Right ventricle myocardium inferior (tissue), 1 donor: ENCODE results near the gene EIF2B2. TPM values are rescaled to one million over a fixed set of nuclear protein-coding genes. Genes with fewer than 3 reads are reported as not detected.
"Not testable (repeated sequence)": the region's sequence is repeated elsewhere in the genome, so short reads cannot be mapped to it uniquely, and the experiment has no call there.

Experiments used
- ATAC-seq: fragments of 200-7000 bp; cut with Tn5 transposase; one replicate; pipeline ENCODE4 v1.9.1; 2020; ENCODE audit warnings: mild to moderate bottlenecking, moderate library complexity
- DNase-seq: peaks from one replicate; pipeline ENCODE4 v3.0.0; 2021; ENCODE audit errors: missing footprints
- intact Hi-C: fragments of 100-400 bp; cut with DNase I; formaldehyde crosslinking; loops from one replicate; pipeline ENCODE4 v1.11.0; 2022
- total RNA-seq: library from RNA; stranded (reverse); fragmentation: NEBNext Ultra II Directional; extraction: Animal tissue kit (Norgen Biotek cat#: 25700); gene quantifications from one replicate; pipeline ENCODE4 v1.2.1, GENCODE V29; 2021
- donor health status: DM: no; HTN: yes; CAD: no; lungs with severe emphysema.

Gene EIF2B2
- total RNA-seq, 1 donor from 2014 or later = 34.0 TPM

DNA sequence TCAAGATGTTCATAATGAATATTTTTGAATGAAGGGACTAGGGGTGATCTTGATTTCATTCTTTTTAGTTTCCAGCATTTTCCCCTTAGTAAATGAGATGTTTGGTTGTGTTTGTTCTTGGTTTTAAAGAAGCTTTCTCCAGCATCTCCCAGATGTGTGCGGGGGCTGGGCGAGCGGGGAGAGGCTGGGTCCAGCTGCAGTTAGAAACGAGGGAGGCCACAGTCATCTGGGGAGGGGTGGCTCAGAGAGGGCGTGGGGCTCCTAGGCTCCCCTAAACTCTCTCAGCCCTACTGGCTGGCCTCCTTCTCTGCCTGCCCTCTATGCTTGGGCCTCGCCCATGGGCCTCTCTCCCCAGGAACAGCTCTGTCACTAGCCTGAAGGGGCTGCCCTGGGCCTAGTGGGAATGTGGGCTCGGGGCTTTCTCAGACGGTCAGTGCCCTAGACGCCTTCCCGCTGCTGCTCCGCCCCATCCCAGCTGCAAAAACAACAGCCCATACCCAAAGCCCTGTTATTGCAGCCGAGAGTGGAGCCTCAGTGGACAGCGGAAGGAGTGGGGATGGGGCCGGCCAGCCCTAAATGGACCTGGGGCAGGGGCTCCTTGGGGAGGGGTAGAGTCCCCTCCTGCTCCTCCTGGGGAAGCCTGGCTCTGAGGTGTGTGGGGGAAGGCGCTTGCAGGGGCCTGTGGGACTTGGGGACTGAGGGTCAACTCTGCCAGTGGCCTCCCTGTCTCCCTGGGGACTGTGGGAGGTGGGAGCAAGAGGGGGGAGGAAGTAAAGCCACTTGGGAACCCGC, 18.3 kb upstream of the EIF2B2 start:
- peak; percentile 13 for ATAC-seq
- peak; percentile 53 for DNase-seq
- intact Hi-C loops = no loop called here

DNA sequence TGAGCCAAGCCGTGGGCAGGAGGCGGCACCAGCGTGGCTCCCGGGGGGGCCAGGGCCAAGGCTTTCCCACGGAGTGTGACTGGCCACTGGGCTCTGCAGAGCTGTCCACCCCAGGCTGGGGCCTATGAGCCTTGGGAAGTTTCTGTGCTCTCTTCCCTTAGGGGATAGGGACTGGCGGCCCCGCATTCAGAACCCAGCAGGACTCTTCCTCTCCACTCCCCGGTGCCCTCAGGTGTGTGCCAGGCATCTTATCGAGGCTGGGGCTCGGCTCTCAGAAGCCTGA, 17.8 kb upstream of the EIF2B2 start:
- intact Hi-C loops = no loop called here
- no peak for DNase-seq
- ATAC-seq = no peak

DNA sequence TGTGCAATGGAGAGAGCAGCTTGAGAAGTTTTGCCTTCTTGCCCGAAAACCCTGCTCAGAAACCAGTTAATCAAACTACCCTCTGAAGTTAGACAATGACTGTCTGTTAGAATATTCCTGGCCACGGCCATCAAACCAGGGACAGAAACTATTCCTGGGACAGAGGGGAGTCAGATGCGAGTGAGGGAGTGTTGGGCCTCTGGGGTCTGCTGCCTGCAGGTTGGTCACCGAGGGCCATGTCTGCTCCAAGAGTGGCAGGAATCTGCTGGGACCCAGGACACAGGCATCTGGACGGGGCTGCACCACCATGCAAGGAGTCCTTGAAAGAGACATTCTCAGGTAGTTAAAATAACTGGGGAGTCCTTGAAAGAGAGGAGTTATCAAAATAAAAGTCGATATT, 16.9 kb upstream of the EIF2B2 start:
- DNase-seq (no peak), ATAC-seq (no peak)
- intact Hi-C loops = no loop called here

DNA sequence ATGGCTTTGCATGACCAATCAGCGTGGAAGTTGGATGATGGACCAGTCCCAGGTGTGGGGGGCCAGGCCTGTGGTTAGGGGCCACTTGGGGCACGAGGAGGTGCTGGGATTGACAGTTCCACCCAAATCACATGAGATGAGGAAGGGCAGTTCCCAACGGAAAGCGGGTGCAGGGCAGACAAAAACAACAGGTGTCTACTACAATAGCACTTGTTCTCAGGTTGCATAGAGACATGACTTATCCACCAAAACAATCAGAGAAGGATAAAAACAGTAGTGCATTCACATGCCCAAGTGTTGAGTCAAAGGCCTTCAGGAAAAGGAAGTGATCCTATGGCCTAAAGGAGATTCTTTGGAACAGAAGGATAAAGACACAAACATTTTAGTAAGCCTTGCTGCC, 14.6 kb upstream of the EIF2B2 start:
- DNase-seq (no peak), ATAC-seq (no peak)
- intact Hi-C loops = no loop called here

DNA sequence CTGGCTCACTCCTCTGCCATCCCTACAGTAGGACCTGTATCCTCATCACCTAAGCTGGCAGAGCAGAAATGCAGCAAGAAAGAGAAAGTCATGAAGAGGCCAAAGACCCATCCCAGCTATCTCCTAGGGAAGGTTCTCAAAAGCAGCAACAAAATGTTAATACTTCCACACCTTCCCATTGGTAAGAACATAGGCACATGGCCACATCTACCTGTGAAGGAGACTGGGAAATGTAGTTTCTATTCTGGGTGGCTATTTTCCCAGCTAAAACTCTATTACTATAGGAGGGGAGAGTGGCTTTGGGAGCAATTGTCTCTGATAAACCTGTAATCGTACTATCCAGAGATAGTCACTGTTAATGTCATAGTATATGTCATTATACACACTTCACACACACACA, 13.7 kb upstream of the EIF2B2 start:
- no peak for ATAC-seq
- intact Hi-C loops = no loop called here
- no peak for DNase-seq

DNA sequence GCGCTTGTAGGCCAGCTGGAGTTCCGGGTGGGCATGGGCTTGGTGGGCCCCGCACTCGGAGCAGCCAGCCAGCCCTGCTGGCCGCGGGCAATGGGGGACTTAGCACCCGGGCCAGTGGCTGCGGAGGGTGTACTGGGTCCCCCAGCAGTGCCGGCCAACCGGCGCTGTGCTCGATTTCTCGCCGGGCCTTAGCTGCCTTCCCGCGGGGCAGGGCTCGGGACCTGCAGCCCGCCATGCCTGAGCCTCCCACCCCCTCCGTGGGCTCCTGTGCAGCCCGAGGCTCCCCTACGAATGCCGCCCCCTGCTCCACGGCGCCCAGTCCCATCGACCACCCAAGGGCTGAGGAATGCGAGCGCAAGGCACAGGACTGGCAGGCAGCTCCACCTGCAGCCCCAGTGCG, 8.5 kb upstream of the EIF2B2 start:
- DNase-seq, ATAC-seq, intact Hi-C loops: not testable (repeated sequence)

DNA sequence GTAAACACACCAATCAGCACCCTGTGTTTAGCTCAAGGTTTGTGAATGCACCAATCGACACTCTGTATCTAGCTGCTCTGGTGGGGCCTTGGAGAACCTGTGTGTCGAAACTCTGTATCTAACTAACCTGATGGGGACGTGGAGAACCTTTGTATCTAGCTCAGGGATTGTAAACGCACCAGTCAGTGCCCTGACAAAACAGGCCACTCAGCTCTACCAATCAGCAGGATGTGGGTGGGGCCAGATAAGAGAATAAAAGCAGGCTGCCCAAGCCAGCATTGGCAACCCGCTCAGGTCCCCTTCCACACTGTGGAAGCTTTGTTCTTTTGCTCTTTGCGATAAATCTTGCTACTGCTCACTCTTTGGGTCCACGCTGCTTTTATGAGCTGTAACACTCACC, 6.9 kb upstream of the EIF2B2 start:
- intact Hi-C loops, ATAC-seq, DNase-seq: not testable (repeated sequence)

DNA sequence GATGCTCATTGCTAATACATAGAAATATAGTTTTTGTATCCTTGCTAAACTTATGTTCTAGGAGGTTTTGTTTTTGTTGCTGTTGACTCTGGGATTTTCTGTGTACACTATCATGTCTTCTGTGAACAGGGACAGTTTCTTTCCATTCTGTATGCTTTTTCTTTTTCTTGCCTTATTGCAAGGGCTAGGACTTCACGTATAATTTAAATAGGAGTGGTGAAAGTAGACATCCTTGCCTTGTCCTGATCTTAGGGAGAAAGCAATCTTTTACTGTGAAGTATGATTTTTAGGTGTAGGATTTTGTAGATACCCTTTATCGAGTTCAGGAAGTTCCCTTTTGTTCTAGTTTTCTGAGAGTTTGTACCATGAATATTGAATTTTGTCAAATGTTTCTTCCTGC, 1.5 kb upstream of the EIF2B2 start:
- ATAC-seq (no peak), DNase-seq (no peak)
- intact Hi-C loops = loop anchor here (5.0 kb wide), 1 partner anchor 66 kb away; the partner anchor contains the start of gene ZC2HC1C

DNA sequence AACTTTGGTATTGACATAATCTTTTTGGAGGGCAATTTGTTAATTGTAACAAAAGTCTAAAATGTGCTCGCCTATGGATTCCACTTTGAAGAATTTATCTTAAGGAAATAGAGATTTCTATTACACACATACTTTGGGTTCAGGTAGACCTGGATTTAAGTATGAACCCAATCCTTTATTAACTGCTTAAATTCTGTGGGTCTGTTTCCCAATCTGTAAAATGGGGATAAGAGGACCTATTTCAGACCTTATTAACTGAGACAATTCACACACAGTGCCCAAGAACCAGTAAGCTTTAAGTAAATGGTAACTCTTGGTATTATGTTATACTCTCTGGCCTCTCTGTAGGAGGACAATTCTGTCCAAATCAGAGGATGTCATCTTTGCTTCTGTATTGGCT, 822 bp upstream of the EIF2B2 start:
- no peak for ATAC-seq
- intact Hi-C loops = loop anchor here (2.0 to 5.0 kb wide), 2 partner anchors 21 to 65 kb away; partner anchors contain the start of gene ZC2HC1C
- DNase-seq = no peak

DNA sequence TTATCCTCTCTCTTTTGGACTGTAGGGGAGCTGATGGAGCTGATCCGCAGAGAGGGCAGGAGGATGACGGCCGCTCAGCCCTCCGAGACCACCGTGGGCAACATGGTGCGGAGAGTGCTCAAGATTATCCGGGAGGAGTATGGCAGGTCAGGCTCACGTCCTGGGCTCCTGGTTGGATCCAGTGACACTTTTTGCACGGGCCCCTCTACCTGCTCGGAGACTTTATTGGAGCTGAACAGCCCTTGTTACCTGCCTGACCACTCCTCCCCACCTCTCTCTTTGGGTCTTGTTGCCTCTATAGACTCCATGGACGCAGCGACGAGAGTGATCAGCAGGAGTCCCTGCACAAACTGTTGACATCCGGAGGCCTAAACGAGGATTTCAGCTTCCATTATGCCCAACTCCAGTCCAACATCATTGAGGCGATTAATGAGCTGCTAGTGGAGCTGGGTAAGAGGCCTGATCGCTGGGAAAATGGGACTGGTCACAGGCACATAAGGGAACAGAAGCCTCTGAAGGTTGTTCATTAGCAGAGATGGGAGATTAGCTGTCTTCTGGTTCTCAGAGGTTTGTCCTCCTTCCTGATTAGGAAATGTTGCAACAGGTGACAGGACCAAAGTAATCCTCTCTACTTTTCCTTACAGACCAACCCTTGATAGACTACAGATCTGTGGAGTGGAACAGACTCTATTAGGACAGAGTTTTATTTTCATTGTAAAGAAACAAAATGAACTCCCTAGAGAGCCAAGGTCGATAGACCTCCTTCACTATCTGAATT, 718 bp downstream of the EIF2B2 start:
- ATAC-seq (no peak), DNase-seq (no peak)
- intact Hi-C loops = loop anchor here (2.0 to 5.0 kb wide), 3 partner anchors 19 to 64 kb away; partner anchors contain the start of gene ZC2HC1C

DNA sequence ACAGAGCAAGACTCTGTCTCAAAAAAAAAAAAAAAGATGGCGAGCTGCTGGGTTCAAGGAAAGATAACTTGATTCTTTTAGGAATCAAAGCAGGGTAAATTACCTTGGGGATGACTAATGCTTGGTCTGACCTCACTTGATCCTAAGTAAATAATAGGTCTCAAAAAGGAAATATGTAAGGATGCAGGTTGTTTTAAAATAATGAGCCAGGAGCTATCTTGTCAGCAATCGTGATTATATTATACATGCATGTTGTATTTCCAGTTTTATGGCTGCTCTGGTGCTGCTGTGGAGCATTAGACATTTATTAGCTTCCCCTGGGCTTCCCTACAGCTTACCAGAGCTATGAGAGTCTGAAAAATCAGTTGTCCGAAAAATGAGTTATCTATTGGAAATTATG, 2.6 kb downstream of the EIF2B2 start:
- ATAC-seq = no peak
- intact Hi-C loops = loop anchor here (2.0 kb wide), 1 partner anchor 59 kb away; no protein-coding TSS in a partner anchor
- no peak for DNase-seq

DNA sequence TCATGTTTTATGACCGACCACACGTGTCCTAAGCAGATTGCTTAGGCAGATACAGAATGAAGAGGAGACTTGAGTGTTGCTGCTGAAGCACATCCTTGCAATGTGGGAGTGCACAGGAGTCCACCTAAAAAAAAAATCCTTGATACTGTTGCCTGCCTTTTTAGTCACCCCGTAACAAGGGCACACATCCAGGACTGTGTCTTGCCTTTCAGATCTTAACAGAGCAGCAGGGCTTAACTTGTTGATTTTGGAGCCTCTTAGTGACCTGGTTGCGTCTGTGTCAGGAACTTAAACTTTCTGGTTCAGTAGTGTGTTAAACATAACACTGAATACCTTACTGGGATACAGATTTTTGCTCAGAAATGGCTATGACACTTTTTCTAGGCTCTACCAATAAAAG, 6.5 kb downstream of the EIF2B2 start:
- DNase-seq (no peak), ATAC-seq (no peak)
- intact Hi-C loops = no loop called here

DNA sequence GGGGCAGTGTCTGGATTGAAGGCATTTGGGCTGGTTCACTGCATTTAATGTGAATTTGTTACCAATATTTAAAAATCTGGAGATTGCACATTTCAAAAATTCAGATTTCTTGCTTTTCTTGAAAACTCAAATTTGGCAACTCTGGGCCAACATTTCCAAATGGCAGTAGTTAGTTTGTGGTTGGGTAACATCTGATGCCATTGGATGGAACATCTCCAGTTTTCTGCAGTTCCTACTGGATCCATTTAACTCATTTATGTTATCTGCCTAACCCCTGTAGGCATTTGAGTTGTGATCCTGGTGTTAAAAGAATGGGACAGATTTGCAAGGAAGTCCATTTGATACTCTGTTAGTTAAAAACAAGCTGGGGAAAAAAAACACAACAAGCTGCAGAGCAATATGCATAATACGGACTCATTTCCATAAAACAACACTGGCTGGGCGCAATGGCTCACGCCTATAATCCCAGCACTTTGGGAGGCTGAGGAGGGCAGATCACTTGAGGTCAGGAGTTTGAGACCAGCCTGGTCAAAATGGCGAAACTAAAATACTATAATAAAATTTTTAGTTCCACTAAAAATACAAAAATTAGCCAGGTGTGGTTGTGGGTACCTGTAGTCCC, 7.9 kb downstream of the EIF2B2 start:
- DNase-seq = no peak
- no peak for ATAC-seq
- intact Hi-C loops = no loop called here

DNA sequence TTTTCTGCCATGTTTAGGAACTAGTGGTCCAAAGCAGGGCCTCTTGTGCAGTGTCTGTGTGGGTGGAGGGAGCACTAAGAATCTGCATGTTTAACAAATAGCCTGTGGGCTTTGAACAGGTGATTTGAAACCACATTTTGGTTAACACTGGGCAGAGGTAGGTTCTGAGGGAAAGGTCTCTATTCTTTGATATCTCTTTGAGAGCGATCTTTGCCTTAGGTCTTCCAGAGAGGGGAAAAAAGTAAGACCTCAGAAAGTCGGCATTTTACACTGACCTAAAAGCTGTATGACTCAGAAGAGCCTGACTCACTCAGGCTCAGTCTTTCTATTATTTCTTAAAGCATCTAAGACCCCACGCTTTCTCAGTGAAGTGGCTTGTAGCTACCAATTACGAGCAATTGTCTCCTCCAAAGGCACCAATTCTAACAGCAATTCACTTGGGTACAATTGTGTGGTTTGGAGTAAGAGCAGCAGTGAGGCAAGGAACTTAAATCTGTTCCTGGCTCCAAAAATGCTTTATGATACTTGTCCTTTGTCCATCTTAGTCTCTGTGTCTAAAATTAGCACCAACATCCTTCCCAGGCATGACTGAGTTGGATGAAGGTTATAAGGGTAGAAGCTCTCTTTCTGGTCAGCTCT, 8.8 kb downstream of the EIF2B2 start:
- ATAC-seq (peak; percentile 30), DNase-seq (no peak)
- intact Hi-C loops = no loop called here

DNA sequence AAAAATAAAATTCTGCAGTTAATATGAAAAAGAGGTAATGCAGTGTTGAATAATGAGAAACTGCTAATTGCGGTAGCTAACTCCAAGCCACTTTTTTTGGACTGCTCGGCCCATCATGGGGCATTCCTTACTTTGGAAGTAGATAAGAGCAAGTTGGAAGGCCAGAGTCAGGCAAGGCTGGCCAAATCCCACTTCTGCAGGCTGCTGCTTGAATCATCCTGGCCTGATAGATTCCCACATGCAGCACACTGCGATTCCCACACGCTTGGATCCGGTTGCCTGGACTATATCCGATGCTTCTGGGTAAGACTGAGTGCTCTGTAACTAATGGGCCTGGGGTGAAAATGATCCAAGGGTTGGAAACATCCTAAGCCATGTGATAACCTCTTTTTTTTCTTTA, 10.6 kb downstream of the EIF2B2 start:
- peak; percentile 71 for ATAC-seq
- intact Hi-C loops = no loop called here
- no peak for DNase-seq

DNA sequence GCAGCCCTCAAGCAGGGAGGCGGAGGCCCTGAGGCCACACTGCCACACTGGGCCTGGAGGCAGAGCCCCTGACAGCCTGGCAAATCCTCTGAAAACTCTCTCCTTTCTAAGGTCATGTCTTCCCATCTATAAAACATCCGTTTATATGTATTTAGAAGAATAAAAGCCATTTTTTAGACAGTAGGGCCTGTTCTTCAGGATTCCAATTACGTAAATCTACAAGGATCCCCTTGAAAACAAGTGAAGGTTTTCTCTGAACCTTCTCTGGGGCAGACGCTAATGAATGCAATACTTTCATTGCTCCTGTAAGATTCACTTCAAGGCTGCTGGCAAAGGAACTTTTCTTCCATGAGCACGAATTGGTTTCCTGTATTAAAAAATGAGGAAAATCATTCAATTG, 12.8 kb downstream of the EIF2B2 start:
- ATAC-seq (no peak), DNase-seq (no peak)
- intact Hi-C loops = no loop called here

DNA sequence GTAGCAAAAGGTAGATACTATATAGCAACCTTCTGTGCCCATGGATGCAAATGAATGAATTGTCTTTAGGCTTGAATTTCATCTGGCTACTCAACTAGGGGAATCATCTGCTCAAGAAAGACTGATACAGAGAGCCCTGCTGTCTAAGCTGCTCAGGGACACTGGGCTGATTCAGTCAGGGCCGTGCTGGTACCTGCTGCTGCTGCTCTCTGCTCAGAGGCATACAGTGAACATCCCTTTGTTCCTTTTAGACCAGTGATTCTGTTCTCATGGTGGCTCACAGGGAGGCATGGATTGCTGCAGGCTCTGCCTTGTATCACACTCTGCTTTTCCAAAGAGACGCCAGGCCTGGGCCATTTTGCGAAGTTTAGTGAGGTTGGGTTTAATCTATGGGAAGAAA, 14.1 kb downstream of the EIF2B2 start:
- intact Hi-C loops = no loop called here
- ATAC-seq (no peak), DNase-seq (no peak)

DNA sequence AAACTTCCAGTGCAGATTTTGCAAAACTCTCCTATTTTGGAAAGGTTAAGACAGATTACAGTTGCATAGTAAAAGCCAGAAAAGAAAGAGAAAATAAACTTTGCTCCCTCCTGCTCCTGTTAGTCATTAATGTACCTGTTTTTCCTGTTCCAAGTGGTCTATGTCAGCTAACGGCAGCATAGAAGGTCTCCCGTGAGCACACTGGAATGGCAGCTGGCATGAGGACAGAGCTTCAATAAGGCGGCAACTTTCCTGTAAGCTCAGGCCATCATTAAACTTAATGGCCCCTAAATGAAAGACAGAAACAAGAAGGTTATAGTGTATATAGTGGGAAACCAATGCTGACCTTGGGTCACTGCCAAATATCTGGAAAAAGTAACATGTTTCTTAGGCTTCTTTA, 16.0 kb downstream of the EIF2B2 start:
- ATAC-seq (no peak), DNase-seq (no peak)
- intact Hi-C loops = no loop called here

DNA sequence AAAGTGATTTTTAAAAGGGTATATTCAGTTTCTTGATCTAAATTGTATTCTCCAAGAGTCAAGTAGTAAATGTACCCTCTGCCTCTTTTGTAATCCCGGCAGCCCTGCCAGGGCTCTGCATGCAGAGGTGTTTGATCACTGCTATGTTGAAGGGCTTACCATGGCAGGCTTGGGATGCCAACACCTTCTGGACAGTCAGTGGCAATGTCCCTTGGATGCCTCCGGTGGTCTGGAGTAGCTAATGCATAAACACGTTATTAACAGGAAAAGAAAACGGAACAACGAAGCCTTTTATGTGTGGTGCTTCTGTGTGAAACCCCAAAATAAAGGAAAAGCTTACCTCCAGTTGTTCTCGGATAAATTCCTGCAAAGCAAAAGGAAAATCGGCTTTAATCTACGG, 19.9 kb downstream of the EIF2B2 start:
- intact Hi-C loops = loop anchor here (2.0 kb wide), 1 partner anchor 20 kb away; the partner anchor contains the start of gene EIF2B2
- ATAC-seq = peak; percentile 96
- DNase-seq = peak; percentile 75
